Neutrophil (primary cell): ENCODE measurements around the gene CAPN11.

ENCODE experiments used
- H3K27ac ChIP-seq: fragments of 200-600 bp; sonication (generic); 2 replicates; pipeline ENCODE4 v1.5.1; 2016; ENCODE audit warnings: mild to moderate bottlenecking, moderate library complexity
- H3K27me3 ChIP-seq: fragments of 200-600 bp; sonication (generic); 2 replicates; pipeline ENCODE4 v1.6.0; 2016; ENCODE audit warnings: mild to moderate bottlenecking
- H3K36me3 ChIP-seq: fragments of 200-600 bp; sonication (generic); 2 replicates; pipeline ENCODE4 v1.5.1; 2017
- H3K4me1 ChIP-seq, 2 experiments: fragments of 200-600 bp in 1 of 2; sonication (generic) in 1 of 2; 1 replicate in 1 of 2; 2 replicates in 1 of 2; pipeline versions ENCODE4 v1.5.1 to v1.6.1; 2013 to 2016; ENCODE audit warnings: low read depth in 1 of 2, low read length in 1 of 2, mild to moderate bottlenecking in 1 of 2, moderate library complexity in 1 of 2; ENCODE audit not compliant: control insufficient read depth in 1 of 2, insufficient read depth in 1 of 2
- H3K4me3 ChIP-seq, 2 experiments: fragments of 200-600 bp in 1 of 2; sonication (generic) in 1 of 2; 1 replicate in 1 of 2; 2 replicates in 1 of 2; pipeline ENCODE4 v1.5.1; 2013 to 2016; ENCODE audit warnings: low read depth in 1 of 2, low read length in 1 of 2, mild to moderate bottlenecking in 1 of 2, moderate library complexity in 1 of 2
- H3K9me3 ChIP-seq: fragments of 200-600 bp; sonication (generic); 2 replicates; pipeline ENCODE4 v1.5.1; 2016
- CTCF ChIP-seq: fragments of 200-600 bp; sonication (generic); IDR thresholded peaks from 2 replicates; pipeline ENCODE4 v1.5.1; 2016; ENCODE audit warnings: antibody characterized with exemption

Gene CAPN11

GRCh38 chr6:44201200-44201599 is 42.6 kb downstream of the CAPN11 start:
- no peaks in the 10 kb centered on the region for H3K9me3 ChIP-seq
- no peaks in the 10 kb centered on the region for H3K27me3 ChIP-seq
- no peak overlapping the region for H3K27ac ChIP-seq
- H3K4me3 ChIP-seq: no peak overlapping the region
- TF ChIP-seq CTCF: no peak
- H3K36me3 ChIP-seq: no peaks in the 10 kb centered on the region
- no peaks in the 10 kb centered on the region for H3K4me1 ChIP-seq

- Histone ChIP-seq H3K36me3 (no peaks in the 10 kb centered on the region), H3K4me3 (no peak overlapping the region), H3K9me3 (no peaks in the 10 kb centered on the region), H3K27me3 (no peaks in the 10 kb centered on the region), H3K4me1 (no peaks in the 10 kb centered on the region), H3K27ac (no peak overlapping the region)
- no peak for TF ChIP-seq CTCF
Observed at GRCh38 chr6:44201638-44202303, 43.2 kb downstream of the CAPN11 start.

GRCh38 chr6:44202332-44202971 is 43.8 kb downstream of the CAPN11 start:
- Histone ChIP-seq H3K4me3 (no peak overlapping the region), H3K4me1 (no peaks in the 10 kb centered on the region), H3K36me3 (no peaks in the 10 kb centered on the region), H3K27me3 (no peaks in the 10 kb centered on the region), H3K27ac (no peak overlapping the region), H3K9me3 (no peaks in the 10 kb centered on the region)
- TF ChIP-seq CTCF: no peak

GRCh38 chr6:44202972-44203750 is 44.5 kb downstream of the CAPN11 start:
- Histone ChIP-seq H3K27me3 (no peaks in the 10 kb centered on the region), H3K4me3 (no peak overlapping the region), H3K9me3 (no peaks in the 10 kb centered on the region), H3K27ac (no peak overlapping the region), H3K36me3 (no peaks in the 10 kb centered on the region), H3K4me1 (no peaks in the 10 kb centered on the region)
- TF ChIP-seq CTCF: no peak

- H3K4me1 ChIP-seq: no peaks in the 10 kb centered on the region
- no peak overlapping the region for H3K4me3 ChIP-seq
- H3K36me3 ChIP-seq: no peaks in the 10 kb centered on the region
- H3K27ac ChIP-seq: no peak overlapping the region
- no peaks in the 10 kb centered on the region for H3K27me3 ChIP-seq
- H3K9me3 ChIP-seq: no peaks in the 10 kb centered on the region
- no peak for TF ChIP-seq CTCF
Observed at GRCh38 chr6:44203955-44204354, 45.3 kb downstream of the CAPN11 start.
